Tibial nerve (tissue), 4 donors: ENCODE data around the gene EBLN1. TPM values are rescaled to one million over a fixed set of nuclear protein-coding genes. Genes with fewer than 3 reads are reported as not detected.

ENCODE experiments used
- DNase-seq, 2 donors: peaks; one replicate each; pipeline ENCODE4 v3.0.0-alpha.2; 2019; ENCODE audit warnings: low spot score in 2 of 2
- H3K27ac ChIP-seq, 4 donors: fragments of 200-600 bp; sonication (generic) in 3 of 4; one replicate each; pipeline ENCODE4 v1.5.1; 2017 to 2019; ENCODE audit warnings: mild to moderate bottlenecking in 1 of 4
- H3K27me3 ChIP-seq, 2 donors: fragments of 200-600 bp; sonication (generic) in 1 of 2; one replicate each; pipeline versions ENCODE4 v1.5.1 to v1.6.0; 2017 to 2019
- H3K36me3 ChIP-seq, 3 donors: fragments of 200-600 bp; sonication (generic); one replicate each; pipeline ENCODE4 v1.5.1; 2018 to 2019
- H3K4me1 ChIP-seq, 4 donors: fragments of 200-600 bp; sonication (generic) in 3 of 4; one replicate each; pipeline ENCODE4 v1.5.1; 2017 to 2019
- H3K4me3 ChIP-seq, 4 donors: fragments of 200-600 bp; sonication (generic) in 3 of 4; one replicate each; pipeline ENCODE4 v1.5.1; 2017 to 2019; ENCODE audit warnings: mild to moderate bottlenecking in 1 of 4, moderate library complexity in 1 of 4
- H3K9me3 ChIP-seq, 4 donors: fragments of 200-600 bp; sonication (generic) in 3 of 4; one replicate each; pipeline ENCODE4 v1.5.1; 2017 to 2019
- CTCF ChIP-seq, 5 experiments: fragments of 200-600 bp in 3 of 5; fragments of 450-650 bp in 2 of 5; sonication (generic) in 3 of 5; IDR thresholded peaks; one replicate each; pipeline ENCODE4 v1.5.1; 2016 to 2019; ENCODE audit warnings: antibody characterized with exemption in 5 of 5, mild to moderate bottlenecking in 3 of 5, moderate library complexity in 2 of 5
- EP300 ChIP-seq, 2 donors: sonication (generic); formaldehyde crosslinking; IDR thresholded peaks; one replicate each; pipeline ENCODE4 v1.6.1; 2017; ENCODE audit warnings: antibody characterized with exemption in 2 of 2, mild to moderate bottlenecking in 1 of 2
- POLR2A ChIP-seq, 2 donors: fragments of 450-650 bp; IDR thresholded peaks; one replicate each; pipeline ENCODE4 v1.6.1; 2017; ENCODE audit warnings: antibody characterized with exemption in 2 of 2, mild to moderate bottlenecking in 2 of 2, moderate library complexity in 2 of 2
- WGBS, 2 donors: methylation state at CpG; one replicate each; pipeline ENCODE4 v1.1.5; 2018; 5-methylcytosine and 5-hydroxymethylcytosine counted together
- total RNA-seq, 4 donors: library from RNA; depleted of rRNA; stranded (reverse); fragments of >200 nt; gene quantifications; one replicate each; pipeline ENCODE4 v1.1.0, GENCODE V29; 2016

EBLN1 gene
- total RNA-seq, 4 donors from 2014 or later: not detected

GRCh38 chr10:22159979-22160378 is 57.8 kb downstream of the EBLN1 start:
- no peak overlapping the region for H3K4me3 ChIP-seq
- no peaks in the 10 kb centered on the region for H3K36me3 ChIP-seq
- DNase-seq: no peak
- no peaks in the 10 kb centered on the region for H3K4me1 ChIP-seq
- H3K9me3 ChIP-seq: no peaks in the 10 kb centered on the region
- no peak overlapping the region for H3K27ac ChIP-seq
- no peaks in the 10 kb centered on the region for H3K27me3 ChIP-seq
- 60 to 67% methylated on average over 2 of the region's 2 CpGs for WGBS, 2 donors
- TF ChIP-seq EP300 (IDR thresholded peaks at IDR 0.05) (no peak), POLR2A (IDR thresholded peaks at IDR 0.05) (no peak), CTCF (IDR thresholded peaks at IDR 0.05) (no peak)

- Histone ChIP-seq H3K27ac (no peak overlapping the region), H3K27me3 (no peaks in the 10 kb centered on the region), H3K36me3 (no peaks in the 10 kb centered on the region), H3K4me1 (no peaks in the 10 kb centered on the region), H3K4me3 (no peak overlapping the region), H3K9me3 (no peaks in the 10 kb centered on the region)
- WGBS, 2 donors: 65 to 70% methylated on average over 3 of the region's 3 CpGs
- no peak for TF ChIP-seq EP300 (IDR thresholded peaks at IDR 0.05)
- TF ChIP-seq POLR2A (IDR thresholded peaks at IDR 0.05): no peak
- TF ChIP-seq CTCF (IDR thresholded peaks at IDR 0.05): no peak
- DNase-seq: no peak
These were observed 58.6 kb downstream of the EBLN1 start for GRCh38 chr10:22159180-22159579.

Other genes starting within 250 kb of the EBLN1 start
- 100 to 1,000 TPM in 1 of 4 donors, 10 to 100 TPM in 3; 71.7 to 112 (median 82.9) TPM for gene DNAJC1, start 214.3 kb downstream of the EBLN1 start, total RNA-seq
- gene COMMD3, start 98.4 kb upstream of the EBLN1 start, total RNA-seq: 10 to 100 TPM; 17.2 to 28.2 (median 23.8) TPM
- gene BMI1, start 103.1 kb upstream of the EBLN1 start, total RNA-seq: 100 to 1,000 TPM in 1 of 4 donors, 10 to 100 TPM in 3; 60.8 to 109 (median 67.8) TPM
- not detected for gene SPAG6, start 127.5 kb upstream of the EBLN1 start, total RNA-seq